ELR (cell line): Measurements from ENCODE around the gene ZCWPW1.
A peak's percentile ranks its signal among the peaks of the same experiment; 100 is the strongest.

Experiments
- DNase-seq: peaks from one replicate; pipeline ENCODE4 v3.0.0-alpha.2; 2015; ENCODE audit warnings: low read depth

The ZCWPW1 gene

DNA sequence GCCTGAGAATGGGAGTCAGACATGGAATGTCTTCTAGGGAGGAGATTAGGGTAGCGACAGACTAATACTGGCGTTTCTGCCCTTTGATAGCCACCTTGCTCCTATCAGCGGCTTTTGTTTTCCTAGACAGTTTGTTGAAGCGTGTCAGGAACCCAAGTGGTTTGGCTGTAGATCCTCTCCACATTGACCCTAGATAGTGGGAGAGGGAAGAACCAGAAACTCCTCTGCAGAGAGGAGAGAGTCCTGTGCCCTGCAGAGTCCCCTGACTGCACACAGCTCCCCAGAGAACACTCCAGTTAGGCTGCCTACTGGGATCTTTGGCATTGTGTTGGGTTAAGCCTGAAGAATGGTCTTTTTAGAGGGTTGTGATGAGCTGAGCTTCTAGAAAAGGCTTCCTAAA lies 3.5 kb upstream of the ZCWPW1 start:
- no peak for DNase-seq

DNA sequence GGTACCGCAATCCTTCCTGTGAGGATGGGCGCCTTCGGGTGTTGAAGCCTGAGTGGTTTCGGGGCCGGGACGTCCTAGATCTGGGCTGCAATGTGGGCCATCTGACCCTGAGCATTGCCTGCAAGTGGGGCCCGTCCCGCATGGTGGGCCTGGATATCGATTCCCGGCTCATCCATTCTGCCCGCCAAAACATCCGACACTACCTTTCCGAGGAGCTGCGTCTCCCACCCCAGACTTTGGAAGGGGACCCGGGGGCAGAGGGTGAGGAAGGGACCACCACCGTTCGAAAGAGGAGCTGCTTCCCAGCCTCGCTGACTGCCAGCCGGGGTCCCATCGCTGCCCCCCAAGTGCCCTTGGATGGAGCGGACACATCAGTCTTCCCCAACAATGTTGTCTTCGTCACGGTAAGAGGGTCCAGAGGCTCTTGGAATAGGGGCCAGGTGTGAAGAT lies 2.8 kb upstream of the ZCWPW1 start:
- DNase-seq, result no peak

DNA sequence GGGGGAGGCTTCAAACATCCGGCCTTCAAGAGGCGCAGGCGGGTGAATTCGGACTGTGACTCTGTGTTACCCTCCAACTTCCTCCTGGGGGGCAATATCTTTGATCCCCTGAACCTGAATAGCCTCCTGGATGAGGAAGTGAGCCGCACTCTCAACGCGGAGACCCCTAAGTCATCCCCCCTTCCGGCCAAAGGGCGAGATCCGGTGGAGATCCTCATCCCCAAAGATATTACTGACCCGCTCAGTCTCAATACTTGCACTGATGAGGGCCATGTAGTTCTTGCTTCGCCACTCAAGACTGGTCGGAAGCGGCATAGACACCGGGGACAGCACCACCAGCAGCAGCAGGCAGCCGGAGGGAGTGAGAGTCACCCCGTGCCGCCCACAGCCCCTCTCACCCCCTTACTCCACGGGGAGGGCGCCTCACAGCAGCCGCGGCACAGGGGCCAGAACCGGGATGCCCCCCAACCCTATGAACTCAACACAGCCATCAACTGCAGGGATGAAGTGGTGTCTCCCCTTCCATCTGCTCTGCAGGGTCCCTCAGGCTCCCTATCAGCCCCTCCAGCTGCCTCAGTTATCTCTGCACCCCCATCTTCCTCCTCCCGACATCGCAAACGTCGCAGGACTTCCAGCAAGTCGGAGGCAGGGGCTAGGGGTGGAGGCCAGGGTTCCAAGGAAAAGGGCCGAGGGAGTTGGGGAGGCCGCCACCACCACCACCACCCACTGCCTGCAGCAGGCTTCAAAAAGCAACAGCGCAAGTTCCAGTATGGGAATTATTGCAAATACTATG lies 2.2 kb upstream of the ZCWPW1 start:
- peak; percentile 35 for DNase-seq

DNA sequence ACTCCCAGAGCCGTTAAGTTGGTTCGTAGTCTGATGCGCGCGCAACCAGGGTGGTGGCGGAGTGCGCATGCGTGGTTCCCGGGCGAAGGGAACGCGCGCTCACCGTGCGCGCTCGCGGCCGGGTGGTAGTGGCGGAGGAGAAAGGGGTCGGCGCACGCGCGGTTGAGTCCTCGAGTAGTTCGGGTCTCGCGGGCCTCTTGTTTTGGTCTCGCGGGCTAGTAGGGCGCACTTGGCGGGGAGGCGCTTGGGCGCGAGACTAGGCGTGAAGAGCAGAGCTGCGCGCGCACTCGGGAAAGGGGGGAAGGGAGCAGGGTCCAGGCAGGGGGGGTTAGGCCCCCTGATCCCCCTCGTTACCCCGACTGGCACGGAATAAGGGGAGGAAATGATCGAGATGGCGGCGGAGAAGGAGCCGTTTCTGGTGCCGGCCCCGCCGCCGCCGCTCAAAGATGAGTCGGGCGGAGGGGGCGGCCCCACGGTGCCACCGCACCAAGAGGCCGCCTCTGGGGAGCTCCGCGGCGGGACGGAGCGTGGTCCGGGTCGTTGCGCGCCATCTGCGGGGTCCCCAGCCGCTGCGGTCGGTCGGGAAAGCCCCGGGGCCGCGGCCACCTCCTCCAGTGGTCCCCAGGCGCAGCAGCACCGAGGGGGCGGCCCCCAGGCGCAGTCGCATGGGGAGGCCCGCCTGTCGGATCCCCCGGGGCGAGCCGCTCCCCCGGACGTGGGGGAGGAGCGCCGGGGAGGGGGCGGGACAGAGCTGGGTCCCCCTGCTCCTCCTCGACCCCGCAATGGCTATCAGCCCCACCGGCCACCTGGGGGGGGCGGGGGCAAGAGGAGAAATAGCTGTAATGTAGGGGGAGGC lies 1.4 kb upstream of the ZCWPW1 start, which contains the start of gene MEPCE:
TSS of gene MEPCE (plus strand) at position 195 of the 856 bp plus-strand sequence. CDS start at position 383, 188 bp downstream.
- DNase-seq, result peak; percentile 96

DNA sequence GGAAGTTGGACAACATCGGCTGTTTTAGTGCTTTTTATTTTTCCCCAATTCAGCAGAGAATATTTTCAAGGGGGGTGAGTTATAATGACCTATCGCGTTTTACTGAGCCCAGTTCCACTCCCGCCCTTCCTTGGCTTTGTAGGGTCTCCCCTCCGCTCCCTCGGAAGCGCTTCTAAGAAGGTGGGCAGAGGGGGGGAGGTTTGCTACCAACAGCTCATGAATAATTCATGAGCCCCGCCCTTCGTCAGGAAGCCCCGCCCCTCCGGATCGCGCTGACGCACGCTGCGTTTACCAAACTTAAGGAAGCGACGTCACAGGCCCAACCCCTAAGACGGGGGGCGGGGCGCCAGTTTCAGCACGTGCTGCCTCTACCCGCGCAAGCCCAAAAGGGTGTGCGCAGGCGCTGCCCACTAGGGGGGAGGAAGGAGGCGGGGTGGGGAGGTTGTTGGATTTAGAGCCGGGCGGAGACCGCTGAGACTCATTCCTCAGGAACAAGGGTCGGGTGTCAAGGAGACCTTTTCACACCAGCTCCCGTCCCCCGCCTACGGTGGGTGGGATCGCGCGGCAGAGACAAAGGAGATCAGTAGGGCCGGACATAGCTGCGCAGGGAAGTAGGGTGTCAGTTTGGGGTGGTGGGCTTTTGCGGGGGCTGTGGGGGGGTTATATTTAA lies 599 bp upstream of the ZCWPW1 start:
- peak; percentile 99 for DNase-seq

DNA sequence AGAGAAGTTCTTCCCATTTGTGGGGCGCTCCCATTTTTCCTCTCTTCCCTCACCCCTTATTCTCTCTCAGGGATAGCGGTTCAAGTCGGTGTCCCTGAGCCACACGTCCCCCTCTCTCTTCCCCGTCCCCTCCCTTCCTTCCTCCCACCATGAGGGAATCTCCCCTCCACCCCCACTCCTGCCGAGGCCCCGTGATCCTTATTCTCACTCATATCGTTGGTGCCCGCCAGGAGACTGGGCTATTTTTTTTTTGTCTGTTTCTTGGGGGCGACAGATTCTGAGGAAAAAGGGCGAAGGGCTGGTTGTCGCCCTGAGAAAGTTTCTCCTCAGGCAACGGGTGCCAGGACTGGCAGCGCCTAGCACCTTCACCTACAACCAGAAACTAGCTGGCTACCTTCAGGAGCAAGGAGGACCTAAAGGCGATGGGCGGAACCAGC lies 723 bp downstream of the ZCWPW1 start:
- no peak for DNase-seq

DNA sequence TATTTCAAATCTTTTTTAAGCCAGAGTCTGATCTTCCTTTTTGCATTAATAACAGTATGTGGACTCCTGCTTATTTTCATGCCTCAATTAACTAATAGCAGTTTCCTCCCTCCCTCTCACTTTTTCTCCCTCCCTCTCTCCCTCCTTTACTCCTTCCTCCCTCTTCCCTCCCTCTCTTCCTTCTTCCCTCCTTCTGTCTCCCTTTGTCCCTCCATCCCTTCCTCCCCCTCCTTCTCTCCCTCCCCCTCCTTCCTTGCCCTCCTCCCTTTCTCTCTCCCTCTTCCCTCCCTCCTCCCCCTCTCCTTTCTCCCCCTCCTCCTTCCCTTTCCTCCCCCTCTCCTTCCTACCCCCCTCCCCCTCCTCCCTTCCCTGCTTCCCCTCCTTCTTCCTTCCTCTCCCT lies 2.0 kb downstream of the ZCWPW1 start:
- DNase-seq, result no peak

DNA sequence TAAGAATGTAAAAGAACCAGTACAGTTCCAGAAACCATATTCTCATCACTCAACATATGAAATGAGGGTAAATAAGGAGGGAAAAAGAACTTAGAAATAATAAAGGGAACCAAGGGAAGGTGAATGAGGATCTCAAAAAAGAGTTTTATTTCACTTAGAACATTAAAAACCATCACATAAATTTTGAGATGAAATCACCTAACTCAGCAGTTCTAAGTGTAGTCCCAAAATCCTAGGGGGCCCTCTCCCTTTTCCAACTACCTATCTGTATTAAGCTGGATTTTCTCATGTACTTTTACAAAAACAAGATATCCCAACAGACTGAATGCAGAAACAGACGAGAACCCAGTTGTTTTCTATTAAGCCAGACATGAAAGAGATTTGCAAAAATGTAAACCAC lies 3.2 kb downstream of the ZCWPW1 start:
- DNase-seq, result no peak

DNA sequence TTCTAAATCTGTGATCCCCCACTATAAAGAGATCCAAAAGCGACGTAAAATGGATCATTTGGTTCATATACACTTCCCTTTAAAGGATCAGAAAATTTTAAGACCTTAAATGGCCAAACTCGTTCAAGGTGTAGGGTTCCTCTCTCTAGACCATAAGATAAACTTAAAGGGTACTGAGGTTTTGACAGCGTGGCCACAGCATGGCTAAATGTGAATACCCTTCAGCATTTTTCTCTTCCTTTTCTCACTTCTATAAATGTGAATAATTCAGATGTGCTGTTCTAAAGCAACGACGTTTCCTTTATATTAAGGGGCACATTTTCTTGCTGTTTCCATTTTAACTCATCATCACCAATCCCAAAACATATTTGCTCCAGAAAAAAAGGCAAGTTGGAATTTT lies 5.2 kb downstream of the ZCWPW1 start:
- no peak for DNase-seq

DNA sequence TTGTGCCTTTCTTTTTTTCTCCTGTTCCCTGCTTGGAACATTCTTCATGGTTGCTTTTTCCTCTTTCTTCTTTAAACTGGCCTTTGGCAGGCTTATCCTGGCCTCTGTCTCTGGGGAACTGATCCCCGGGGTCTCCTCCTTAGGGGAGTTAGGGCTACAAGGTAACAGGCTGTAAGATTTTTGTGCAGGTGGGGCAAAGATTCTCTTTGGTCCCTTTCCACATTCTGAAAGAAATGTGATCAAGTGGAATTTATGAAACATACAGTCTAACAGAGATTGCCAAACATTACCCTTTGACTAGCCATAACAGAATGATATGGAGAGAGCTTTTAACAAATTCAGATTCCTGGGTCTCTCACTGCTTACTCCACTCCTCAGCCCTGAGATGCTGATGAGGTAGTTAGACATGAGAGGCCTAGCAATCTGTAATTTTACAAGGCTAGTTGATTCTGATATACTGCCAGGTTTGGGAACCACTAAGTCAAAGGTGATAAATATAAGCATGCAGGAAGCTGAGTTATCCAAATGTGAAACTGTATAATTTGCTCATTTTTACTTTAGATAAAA lies 8.8 kb downstream of the ZCWPW1 start:
- DNase-seq, result no peak

DNA sequence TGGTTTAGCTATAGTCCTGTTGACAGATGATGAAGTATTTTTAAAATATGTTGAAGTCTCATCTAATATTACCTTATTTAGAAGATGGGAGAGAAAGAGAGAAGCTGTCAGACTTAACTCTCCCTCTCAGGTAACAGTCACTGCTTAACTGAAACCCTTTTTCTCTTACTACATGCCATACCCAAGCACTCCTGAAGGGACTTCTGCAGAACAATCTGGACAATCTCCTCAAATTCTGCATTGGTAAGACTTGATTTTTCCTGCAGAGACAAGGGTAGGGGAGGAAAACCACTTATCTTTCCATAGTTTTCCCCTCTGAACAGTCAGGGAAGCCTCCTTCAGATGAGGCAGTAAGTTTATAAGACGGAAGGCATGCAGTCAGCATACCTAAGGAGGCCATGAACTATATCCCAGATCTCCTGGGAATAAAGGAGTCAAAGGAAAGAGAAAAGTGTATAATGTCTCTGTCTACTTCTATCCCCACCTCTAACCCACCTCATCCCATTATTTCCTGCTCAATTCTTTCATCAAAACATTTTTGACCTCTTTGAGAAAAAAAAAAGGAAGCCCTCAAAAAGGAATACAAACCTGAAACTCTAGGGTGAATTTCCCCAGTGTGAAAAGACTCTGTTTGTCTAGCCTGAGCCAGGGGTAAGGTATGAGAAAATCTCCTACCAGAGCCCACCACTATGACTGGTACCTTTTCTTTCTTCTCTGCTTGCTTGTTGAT lies 9.4 kb downstream of the ZCWPW1 start:
- no peak for DNase-seq

DNA sequence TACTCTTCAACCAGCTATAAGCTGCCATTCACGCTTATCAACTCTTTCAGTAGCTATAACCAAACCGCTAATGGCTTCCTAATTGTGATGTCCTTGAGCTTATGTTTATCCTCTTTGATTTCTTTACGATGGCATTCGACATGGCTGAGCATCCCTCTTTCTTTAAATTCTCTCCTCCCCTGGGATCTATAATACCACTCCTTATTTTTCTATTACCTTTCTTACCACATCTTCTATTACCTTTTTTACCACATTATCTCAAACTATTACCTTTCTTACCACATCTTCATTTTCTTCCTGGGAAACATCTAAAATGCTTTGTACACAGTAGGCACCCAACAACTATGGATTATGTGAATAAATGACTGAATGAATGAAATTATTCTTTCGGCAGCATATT lies 13.1 kb downstream of the ZCWPW1 start:
- DNase-seq, result no peak

DNA sequence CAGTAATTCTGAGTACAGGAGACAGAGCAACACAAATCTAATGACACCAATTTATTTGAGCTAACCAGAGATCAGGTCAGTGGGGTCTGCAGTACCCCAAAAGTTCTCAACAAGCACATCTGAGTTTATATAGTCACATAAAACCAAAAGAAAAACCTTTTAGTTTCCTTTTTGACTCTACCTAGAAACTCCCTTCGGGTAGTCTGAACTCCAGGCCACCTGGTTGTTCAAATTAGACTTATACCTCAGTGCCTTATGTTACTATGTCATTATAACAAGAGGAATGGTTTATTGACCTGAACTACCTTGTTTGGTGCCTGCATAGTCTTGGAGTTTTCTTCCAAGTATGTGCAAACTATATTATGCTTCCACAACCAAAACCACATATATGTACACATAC lies 14.6 kb downstream of the ZCWPW1 start:
- DNase-seq, result no peak

DNA sequence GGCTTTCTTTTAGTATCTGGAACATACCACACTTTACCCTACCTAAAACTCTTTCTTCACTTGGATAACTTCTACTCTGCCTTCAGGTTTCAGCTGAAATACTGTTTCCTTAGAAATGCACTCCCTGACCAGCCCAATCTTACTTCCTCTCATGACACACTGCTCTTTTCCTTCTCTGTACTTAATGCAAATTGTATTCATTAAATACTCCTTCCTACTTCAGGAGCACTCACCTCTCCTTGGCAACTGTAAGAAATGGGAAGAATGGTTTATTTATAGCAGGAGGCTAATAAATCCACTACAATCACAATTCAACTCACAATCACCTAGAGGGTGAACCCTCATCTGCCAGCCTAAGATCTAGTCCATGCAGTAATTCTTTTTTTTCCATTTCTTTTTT lies 15.2 kb downstream of the ZCWPW1 start:
- no peak for DNase-seq

DNA sequence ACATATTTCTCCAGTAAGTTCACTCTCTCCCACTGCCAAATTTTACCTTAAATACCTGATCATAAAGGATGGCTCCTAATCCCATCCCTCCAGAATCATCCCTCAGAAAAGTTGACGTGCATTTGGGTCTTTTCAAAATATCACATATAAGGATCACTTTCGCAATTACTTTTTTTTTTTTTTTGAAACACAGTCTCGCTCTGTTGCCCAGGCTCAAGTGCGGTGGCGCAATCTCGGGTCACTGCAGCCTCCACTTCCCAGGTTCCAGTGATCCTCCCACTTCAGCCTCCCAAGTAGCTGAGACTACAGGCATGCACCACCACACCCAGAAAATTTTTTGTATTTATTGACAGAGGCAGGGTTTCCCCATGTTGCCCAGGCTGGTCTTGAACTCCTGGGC lies 17.4 kb downstream of the ZCWPW1 start:
- DNase-seq, result no peak

DNA sequence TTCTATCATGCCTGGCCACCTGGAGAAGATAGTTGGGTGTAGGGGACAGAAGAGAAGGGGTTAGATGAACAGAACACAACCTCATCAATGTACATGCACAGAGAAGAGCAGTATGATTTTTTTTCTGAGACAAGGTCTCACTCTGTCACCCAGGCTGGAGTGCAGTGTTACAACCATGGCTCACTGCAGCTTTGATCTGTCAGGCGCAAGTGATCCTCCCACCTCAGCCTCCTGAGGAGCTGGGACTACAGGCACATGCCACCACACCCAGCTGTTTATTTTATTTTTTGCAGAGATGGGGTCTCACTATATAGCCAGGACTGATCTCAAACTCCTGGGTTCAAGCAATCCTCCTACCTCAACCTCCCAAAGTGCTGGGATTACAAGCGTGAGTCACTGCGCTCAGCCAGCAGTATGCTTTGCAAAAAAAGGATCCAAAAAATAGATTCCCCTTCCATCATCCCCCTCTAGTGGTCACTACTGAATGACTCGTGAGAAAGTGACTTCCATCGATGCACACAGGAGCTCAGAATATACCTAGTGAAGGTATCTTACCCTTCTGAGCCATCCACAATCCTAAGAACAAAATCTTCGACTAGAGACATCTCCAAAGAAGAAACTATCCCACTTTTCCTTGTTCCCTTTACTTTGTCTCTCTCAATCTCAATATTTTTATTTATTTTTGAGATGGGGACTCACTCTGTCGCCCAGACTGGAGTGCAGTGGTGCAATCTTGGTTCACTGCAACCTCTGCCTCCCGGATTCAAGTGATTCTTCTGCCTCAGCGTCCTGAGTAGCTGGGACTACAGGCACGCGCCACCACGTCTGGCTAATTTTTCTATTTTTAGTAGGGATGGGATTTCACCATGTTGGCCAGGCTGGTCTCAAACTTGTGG lies 21.0 kb downstream of the ZCWPW1 start:
- peak; percentile 83 for DNase-seq

DNA sequence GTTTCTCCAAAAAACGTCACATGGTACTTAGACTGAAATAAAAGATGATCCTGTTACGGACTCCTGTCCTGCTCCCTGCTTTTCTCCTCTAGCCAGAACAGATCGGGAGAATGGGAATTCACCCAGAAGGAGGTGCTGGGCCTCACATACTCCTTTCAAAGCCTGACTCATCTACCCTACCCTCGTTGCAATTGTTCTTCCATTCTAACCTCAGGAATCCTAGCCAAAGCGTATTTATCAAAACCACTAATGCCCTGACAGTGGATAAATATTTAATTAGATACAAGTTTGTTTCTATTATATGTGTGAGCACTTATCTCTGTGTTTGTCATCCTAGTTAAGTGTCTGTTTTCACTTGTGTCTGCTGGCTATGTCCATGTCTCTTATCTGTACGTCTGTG lies 21.7 kb downstream of the ZCWPW1 start:
- peak; percentile 46 for DNase-seq

DNA sequence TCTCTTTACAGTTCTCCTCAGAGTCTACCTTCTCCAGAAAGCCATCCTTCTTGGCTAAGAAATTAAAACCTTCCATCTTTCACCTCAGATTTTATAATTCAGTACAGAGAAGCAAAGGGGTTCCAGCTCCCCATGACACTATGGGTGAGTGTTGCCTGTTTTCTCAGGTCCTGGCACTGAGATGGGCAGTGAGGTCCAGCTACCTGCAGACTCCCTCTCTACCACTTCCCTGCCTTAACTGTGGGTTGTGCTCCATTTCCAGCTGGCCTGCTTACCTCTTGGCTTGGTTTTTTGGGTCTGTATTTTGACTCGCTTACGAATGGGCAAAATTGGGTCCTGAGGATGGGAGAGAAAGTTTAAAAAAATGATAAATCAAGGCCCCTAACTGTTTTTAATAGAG lies 26.3 kb downstream of the ZCWPW1 start:
- no peak for DNase-seq

DNA sequence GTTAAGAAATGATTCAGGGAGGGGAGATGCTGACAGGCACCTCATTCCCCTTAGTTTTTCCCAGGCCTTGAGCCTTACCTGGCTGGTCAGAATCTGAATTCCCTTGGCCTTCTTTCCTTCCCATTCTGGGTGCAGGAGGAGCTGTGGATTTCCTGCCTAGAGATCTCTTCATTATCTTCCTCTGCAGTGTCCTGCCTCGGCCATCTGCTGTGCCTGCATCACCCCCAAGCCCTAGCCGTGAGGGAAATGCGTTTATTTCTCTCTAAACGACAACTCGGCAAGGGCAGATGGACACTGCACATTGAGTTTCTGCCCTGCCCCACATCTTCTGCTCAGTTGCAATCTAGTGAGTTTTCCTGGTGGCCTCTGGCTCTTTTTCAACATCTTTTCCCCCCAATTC lies 26.7 kb downstream of the ZCWPW1 start:
- DNase-seq, result no peak

DNA sequence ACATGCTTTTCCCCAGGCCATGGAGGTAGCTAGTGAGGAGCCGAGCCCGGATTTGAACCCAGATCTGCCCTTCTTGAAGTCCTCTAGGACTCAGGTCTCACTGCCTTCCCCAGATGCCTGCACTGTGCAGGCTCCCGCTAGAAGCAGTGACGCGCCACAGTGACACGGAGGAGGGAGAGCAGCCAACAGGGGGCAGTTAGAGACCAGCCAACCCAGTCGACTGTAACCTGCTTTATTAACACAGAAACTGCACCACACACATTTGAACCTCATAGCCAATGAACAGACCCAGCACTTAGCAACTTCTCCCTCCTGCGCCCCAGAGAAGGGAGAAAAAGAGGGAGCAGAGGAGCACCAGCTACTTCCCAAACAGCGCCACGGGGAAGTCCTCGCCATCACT lies 27.8 kb downstream of the ZCWPW1 start:
- peak; percentile 32 for DNase-seq

DNA sequence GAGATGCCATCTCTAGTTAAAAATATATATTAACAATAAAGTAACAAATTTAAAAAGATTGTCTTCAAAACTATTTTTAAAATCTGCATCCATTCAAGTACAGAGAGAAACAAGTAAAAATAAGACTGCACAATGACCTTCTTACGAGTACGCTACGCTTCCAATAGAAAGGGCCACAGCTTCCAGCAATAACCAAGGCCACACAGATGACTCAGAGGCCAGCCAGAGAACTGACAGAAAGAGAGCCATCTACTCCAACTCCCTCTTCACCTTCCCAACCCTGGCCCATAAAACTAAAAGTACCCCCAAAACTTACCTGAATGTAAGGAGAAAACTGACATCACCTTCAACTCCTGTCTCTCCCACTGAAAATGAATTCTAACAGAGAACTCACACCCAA lies 28.5 kb downstream of the ZCWPW1 start:
- DNase-seq, result no peak
